NOMO-1 treated with dmso at 0.1 percent for 144 hours (cell line): ENCODE measurements around the gene COMMD7.
"Not testable (repeated sequence)": the region's sequence is repeated elsewhere in the genome, so short reads cannot be mapped to it uniquely, and the experiment has no call there.

Experiments
- DNase-seq: peaks from one replicate; lab custom pipeline; 2025; ENCODE audit not compliant: unreplicated experiment; lab: John Stamatoyannopoulos, UW

The COMMD7 gene

GRCh38 chr20:32737371-32738223, 5.7 kb downstream of the COMMD7 start:
- DNase-seq, result no peak

- DNase-seq, result peak; percentile 54
Measured at GRCh38 chr20:32731882-32732266, 11.4 kb downstream of the COMMD7 start.

GRCh38 chr20:32729334-32729733, 13.9 kb downstream of the COMMD7 start:
- DNase-seq, result not testable (repeated sequence)

- DNase-seq, result not testable (repeated sequence)
Measured at GRCh38 chr20:32728435-32728834, 14.8 kb downstream of the COMMD7 start.

- no peak for DNase-seq
Measured at GRCh38 chr20:32727683-32728082, 15.6 kb downstream of the COMMD7 start.

- no peak for DNase-seq
Measured at GRCh38 chr20:32718749-32719348, 24.4 kb downstream of the COMMD7 start.

- DNase-seq, result no peak
Measured at GRCh38 chr20:32711346-32711745, 31.9 kb downstream of the COMMD7 start.

- no peak for DNase-seq
Measured at GRCh38 chr20:32709632-32710121, 33.6 kb downstream of the COMMD7 start.

- DNase-seq, result not testable (repeated sequence)
Measured at GRCh38 chr20:32709029-32709631, 34.1 kb downstream of the COMMD7 start.

- no peak for DNase-seq
Measured at GRCh38 chr20:32707691-32708581, 35.3 kb downstream of the COMMD7 start.

- DNase-seq, result no peak
Measured at GRCh38 chr20:32706486-32706885, 36.8 kb downstream of the COMMD7 start.

- DNase-seq, result no peak
Measured at GRCh38 chr20:32702706-32703425, 40.4 kb downstream of the COMMD7 start.

- no peak for DNase-seq
Measured at GRCh38 chr20:32697608-32698007, 45.7 kb downstream of the COMMD7 start.

- DNase-seq, result no peak
Measured at GRCh38 chr20:32695089-32695488, 48.2 kb downstream of the COMMD7 start.

GRCh38 chr20:32688966-32689365, 54.3 kb downstream of the COMMD7 start:
- DNase-seq, result not testable (repeated sequence)

GRCh38 chr20:32687180-32687532, 56.1 kb downstream of the COMMD7 start:
- no peak for DNase-seq

GRCh38 chr20:32686530-32687179, 56.6 kb downstream of the COMMD7 start:
- DNase-seq, result no peak

GRCh38 chr20:32685541-32686529, 57.4 kb downstream of the COMMD7 start:
- DNase-seq, result peak; percentile 93
